Uterus (tissue), 2 donors: ENCODE results near the gene PRMT7.

ENCODE experiments used
- POLR2A ChIP-seq, 2 donors: fragments of 450-650 bp; IDR thresholded peaks; one replicate each; pipeline ENCODE4 v1.6.1; 2016; ENCODE audit warnings: antibody characterized with exemption in 2 of 2, mild to moderate bottlenecking in 1 of 2, moderate library complexity in 1 of 2
- TF ChIP-seq, protein P1 (sequence below), 4 experiments: fragments of 200-600 bp in 2 of 4; fragments of 450-650 bp in 2 of 4; sonication (generic) in 2 of 4; IDR thresholded peaks; one replicate each; pipeline ENCODE4 v1.5.1; 2016 to 2019; ENCODE audit warnings: antibody characterized with exemption in 4 of 4, mild to moderate bottlenecking in 2 of 4, moderate library complexity in 1 of 4

DNA sequence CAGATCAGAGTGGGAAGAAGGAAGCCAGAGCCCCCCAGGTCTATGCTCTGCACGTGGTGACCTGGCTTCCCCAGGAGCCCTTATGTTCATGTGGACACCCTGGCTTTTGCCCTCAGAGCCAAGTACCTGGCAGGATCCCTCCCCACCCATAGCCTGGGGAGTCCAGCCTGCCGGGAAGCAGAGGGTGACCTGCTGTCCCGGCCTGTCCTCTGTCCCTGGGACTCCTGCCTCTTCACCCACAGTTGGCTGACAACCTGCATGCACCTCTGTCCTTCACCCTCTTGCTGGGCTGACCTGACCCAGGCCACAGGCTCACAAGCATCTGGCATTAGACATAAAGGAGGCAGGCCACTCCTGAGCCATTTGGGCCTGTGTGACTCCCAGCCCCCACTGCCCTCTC is 77.3 kb downstream of the PRMT7 start:
- TF ChIP-seq, protein P1, sequence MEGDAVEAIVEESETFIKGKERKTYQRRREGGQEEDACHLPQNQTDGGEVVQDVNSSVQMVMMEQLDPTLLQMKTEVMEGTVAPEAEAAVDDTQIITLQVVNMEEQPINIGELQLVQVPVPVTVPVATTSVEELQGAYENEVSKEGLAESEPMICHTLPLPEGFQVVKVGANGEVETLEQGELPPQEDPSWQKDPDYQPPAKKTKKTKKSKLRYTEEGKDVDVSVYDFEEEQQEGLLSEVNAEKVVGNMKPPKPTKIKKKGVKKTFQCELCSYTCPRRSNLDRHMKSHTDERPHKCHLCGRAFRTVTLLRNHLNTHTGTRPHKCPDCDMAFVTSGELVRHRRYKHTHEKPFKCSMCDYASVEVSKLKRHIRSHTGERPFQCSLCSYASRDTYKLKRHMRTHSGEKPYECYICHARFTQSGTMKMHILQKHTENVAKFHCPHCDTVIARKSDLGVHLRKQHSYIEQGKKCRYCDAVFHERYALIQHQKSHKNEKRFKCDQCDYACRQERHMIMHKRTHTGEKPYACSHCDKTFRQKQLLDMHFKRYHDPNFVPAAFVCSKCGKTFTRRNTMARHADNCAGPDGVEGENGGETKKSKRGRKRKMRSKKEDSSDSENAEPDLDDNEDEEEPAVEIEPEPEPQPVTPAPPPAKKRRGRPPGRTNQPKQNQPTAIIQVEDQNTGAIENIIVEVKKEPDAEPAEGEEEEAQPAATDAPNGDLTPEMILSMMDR (IDR thresholded peaks at IDR 0.05), result no peak
- TF ChIP-seq POLR2A (IDR thresholded peaks at IDR 0.05), result no peak
